CD4-positive, alpha-beta T cell treated with Interleukin-2 at 100 ng/mL for 4 hours (primary cell): ENCODE results near the gene PLXNB3.

Experiments used
- DNase-seq: peaks from one replicate; pipeline ENCODE4 v3.0.0-alpha.2; 2020; ENCODE audit warnings: low spot score

Gene PLXNB3

GRCh38 chrX:153774576-153775292 lies 10.7 kb downstream of the PLXNB3 start:
- DNase-seq: no peak

- no peak for DNase-seq
Measured at GRCh38 chrX:153775293-153776119, 11.5 kb downstream of the PLXNB3 start.

- no peak for DNase-seq
Measured at GRCh38 chrX:153776120-153776599, 12.1 kb downstream of the PLXNB3 start.

- no peak for DNase-seq
Measured at GRCh38 chrX:153776611-153777045, 12.6 kb downstream of the PLXNB3 start.

- no peak for DNase-seq
Measured at GRCh38 chrX:153777261-153778090, 13.4 kb downstream of the PLXNB3 start.

- DNase-seq: no peak
Measured at GRCh38 chrX:153778181-153778580, 14.1 kb downstream of the PLXNB3 start.

GRCh38 chrX:153778684-153779101 lies 14.6 kb downstream of the PLXNB3 start:
- DNase-seq: no peak

GRCh38 chrX:153779891-153780677 lies 16.0 kb downstream of the PLXNB3 start:
- no peak for DNase-seq

- DNase-seq: no peak
Measured at GRCh38 chrX:153780678-153781427, 16.8 kb downstream of the PLXNB3 start, which contains the start of gene SRPK3. Gene SRPK3, plus strand, starts transcription at chrX:153781041. Its CDS starts 46 bp downstream, at chrX:153781087.

GRCh38 chrX:153781428-153782047 lies 17.5 kb downstream of the PLXNB3 start:
- DNase-seq: no peak

GRCh38 chrX:153782313-153782712 lies 18.3 kb downstream of the PLXNB3 start:
- DNase-seq: no peak

GRCh38 chrX:153782871-153783270 lies 18.8 kb downstream of the PLXNB3 start:
- no peak for DNase-seq

- no peak for DNase-seq
Measured at GRCh38 chrX:153783378-153784013, 19.4 kb downstream of the PLXNB3 start.

GRCh38 chrX:153784325-153784967 lies 20.4 kb downstream of the PLXNB3 start:
- DNase-seq: no peak

GRCh38 chrX:153786669-153787068 lies 22.6 kb downstream of the PLXNB3 start:
- DNase-seq: no peak

- DNase-seq: no peak
Measured at GRCh38 chrX:153789654-153790053, 25.6 kb downstream of the PLXNB3 start.

GRCh38 chrX:153791104-153791852 lies 27.2 kb downstream of the PLXNB3 start:
- no peak for DNase-seq

- DNase-seq: no peak
Measured at GRCh38 chrX:153792368-153792767, 28.3 kb downstream of the PLXNB3 start.
